GM11168 (cell line): ENCODE measurements around the gene TNFRSF6B.
"Not testable (repeated sequence)": the region's sequence is repeated elsewhere in the genome, so short reads cannot be mapped to it uniquely, and the experiment has no call there.

Experiments used
- in situ Hi-C: fragments of 300-500 bp; cut with MboI; formaldehyde crosslinking; loops from one replicate; pipeline ENCODE4 v1.12.0; 2022; ENCODE audit warnings: low sequenced_read_pairs; ENCODE audit not compliant: unreplicated experiment

TNFRSF6B gene

GRCh38 chr20:63696628-63697356 lies at the start of gene TNFRSF6B:
TSS of gene TNFRSF6B (plus strand) at chr20:63696652. CDS start at chr20:63696768, 116 bp downstream.
- in situ Hi-C loops = no loop called here

GRCh38 chr20:63648190-63648589 lies 48.3 kb upstream of the TNFRSF6B start:
- in situ Hi-C loops = no loop called here

- in situ Hi-C loops = no loop called here
Measured at GRCh38 chr20:63648895-63649589, 47.4 kb upstream of the TNFRSF6B start.

GRCh38 chr20:63650486-63650885 lies 46.0 kb upstream of the TNFRSF6B start:
- in situ Hi-C loops = not testable (repeated sequence)

GRCh38 chr20:63651942-63652191 lies 44.6 kb upstream of the TNFRSF6B start:
- in situ Hi-C loops = no loop called here

- in situ Hi-C loops = no loop called here
Measured at GRCh38 chr20:63652192-63652980, 44.1 kb upstream of the TNFRSF6B start.

- in situ Hi-C loops = no loop called here
Measured at GRCh38 chr20:63653041-63653973, 43.1 kb upstream of the TNFRSF6B start, which contains the start of gene STMN3. TSS of gene STMN3 (minus strand) at chr20:63653424. CDS start at chr20:63653345, 79 bp downstream.

- in situ Hi-C loops = no loop called here
Measured at GRCh38 chr20:63653974-63654668, 42.3 kb upstream of the TNFRSF6B start.

GRCh38 chr20:63655249-63655648 lies 41.2 kb upstream of the TNFRSF6B start:
- in situ Hi-C loops = no loop called here

- in situ Hi-C loops = no loop called here
Measured at GRCh38 chr20:63656451-63656850, 40.0 kb upstream of the TNFRSF6B start.

GRCh38 chr20:63657260-63657936 lies 39.1 kb upstream of the TNFRSF6B start:
- in situ Hi-C loops = no loop called here

- in situ Hi-C loops = no loop called here
Measured at GRCh38 chr20:63657937-63658748, 38.3 kb upstream of the TNFRSF6B start, which contains the start of gene RTEL1. TSS of gene RTEL1 (plus strand) at chr20:63658312. CDS start at chr20:63659403, 1,091 bp downstream.

GRCh38 chr20:63658749-63659187 lies 37.7 kb upstream of the TNFRSF6B start:
- in situ Hi-C loops = no loop called here

GRCh38 chr20:63659370-63659769 lies 37.1 kb upstream of the TNFRSF6B start:
- in situ Hi-C loops = no loop called here

GRCh38 chr20:63660174-63660573 lies 36.3 kb upstream of the TNFRSF6B start:
- in situ Hi-C loops = not testable (repeated sequence)

GRCh38 chr20:63660622-63661021 lies 35.8 kb upstream of the TNFRSF6B start:
- in situ Hi-C loops = no loop called here

GRCh38 chr20:63661108-63661507 lies 35.3 kb upstream of the TNFRSF6B start:
- in situ Hi-C loops = no loop called here
